OCI-M2 (cell line): ENCODE data around the gene UBQLN4.

ENCODE experiments used
- DNase-seq: peaks from one replicate; lab custom pipeline; 2025; ENCODE audit not compliant: unreplicated experiment; lab: John Stamatoyannopoulos, UW

Gene UBQLN4

DNA sequence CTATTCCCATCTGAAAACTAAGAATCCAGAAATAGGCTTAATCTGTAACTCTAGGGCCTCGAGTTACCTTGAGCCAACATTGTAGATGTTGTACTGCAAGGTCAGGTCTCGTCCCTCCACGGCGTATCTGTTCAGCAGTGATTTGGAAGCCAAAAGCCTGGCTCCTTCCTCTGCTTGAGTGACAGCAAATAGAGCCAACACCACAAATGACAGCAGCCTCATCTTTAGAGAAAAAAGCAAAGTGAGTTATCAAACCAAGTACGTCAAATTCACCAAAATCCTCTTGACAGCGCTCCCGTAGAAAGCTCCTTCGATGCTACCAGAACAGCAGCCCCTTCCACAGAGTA, 33.7 kb downstream of the UBQLN4 start:
- no peak for DNase-seq

DNA sequence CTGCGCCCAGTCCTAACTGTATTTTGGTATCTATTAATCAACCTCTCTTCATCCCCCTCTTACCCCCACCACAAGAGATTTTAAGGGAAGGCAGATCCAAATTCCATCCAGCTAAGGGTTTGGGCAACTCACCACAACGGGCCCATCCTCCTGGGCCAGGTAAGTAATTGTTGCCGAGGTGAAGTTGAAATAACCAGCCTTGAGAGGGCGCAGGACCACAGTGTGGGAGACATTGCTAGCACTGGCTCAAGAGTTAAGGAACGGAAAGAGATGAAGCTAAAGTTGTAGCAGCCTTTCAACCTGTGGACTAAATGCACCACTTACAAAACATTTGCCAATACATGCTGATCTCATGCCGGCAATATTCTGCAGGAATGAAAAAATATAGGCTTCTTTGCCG, 38.8 kb downstream of the UBQLN4 start:
- no peak for DNase-seq

DNA sequence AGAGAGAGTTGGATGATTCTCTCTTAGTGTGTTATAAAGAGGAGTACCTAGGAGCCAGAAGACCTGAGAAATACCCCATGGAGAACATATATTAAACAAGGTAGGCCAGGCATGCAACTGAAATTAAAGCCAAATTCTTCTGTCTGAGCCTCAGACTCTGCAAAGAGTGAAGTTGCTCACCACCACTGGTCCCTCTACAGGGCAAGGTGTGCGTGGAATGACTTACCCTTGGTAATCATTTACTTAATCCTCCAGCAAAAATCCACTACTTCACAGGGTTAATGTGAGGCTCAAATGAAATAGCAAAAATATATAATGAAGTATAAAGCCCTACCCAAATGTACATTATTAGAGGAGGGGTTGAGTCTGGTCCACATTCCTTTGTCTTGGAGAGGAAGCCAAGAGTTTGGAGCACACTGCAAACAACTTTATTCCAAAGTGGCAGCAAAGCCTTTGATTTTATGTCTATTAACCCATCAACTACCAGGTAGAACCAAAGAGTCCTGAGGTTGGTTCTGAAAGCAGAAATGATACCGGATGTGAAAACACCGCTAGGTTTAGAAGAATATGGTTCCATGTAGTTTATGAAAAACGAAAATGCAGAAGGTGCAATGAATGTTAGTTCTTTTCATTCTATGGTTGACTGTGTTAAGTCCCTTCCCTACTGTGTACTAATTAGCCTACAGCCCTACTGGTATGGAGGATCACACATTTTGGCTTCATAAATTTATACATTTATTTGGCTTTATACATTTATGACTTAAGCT, 41.4 kb downstream of the UBQLN4 start:
- DNase-seq: no peak

DNA sequence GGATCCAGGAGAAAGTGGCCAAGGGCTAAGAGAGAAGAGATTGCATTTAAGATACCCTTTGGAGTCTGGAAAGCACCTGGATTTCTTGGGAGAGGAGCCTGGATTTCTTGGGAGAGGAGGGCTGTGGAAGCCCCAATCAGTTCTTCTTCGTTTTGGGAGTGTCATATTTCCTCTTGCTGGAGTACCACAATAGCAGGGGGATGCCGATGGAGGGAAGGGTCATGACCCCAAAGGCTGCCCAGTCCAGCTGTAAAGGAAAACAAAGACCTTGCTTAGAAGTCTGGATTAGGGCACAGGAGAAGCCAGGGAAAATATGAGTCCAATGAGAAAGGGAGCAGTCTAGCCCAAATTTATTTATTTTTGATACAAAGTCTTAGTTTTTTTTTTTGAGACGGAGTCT, 44.2 kb downstream of the UBQLN4 start:
- no peak for DNase-seq

DNA sequence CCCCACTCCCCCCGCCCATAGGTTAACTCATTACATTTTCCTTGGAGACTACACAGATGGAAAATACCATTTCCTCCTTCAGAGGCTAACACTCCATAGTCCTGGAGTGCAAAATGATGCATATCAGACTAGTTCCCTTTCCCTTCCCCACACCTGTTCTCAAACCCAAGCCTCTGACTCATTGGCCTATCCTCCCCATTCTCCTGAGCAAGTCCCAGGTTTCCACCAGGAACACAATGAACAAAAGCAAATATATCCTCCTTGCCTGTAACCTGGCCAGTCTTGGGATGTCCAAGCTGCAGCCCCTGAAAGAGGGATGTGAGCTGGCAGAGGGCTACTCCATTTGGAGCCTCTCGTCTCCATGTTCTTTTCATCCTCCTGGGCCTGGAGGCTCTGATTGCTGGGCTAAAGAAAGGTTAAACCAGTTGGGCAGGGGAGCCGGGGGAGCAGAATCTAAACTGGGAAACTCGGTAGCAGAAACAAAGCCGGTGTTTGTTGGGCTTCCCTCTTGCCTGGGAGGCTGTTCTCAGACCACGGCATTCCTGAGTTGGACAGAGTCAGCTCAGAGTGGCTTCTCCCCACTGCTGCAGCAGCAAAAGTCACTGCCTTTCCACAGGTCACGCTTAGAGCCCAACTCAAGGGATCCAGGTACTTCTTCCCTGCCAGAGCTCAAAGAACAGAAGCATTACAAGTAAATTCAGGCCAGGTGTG, 46.8 kb downstream of the UBQLN4 start:
- DNase-seq: no peak

DNA sequence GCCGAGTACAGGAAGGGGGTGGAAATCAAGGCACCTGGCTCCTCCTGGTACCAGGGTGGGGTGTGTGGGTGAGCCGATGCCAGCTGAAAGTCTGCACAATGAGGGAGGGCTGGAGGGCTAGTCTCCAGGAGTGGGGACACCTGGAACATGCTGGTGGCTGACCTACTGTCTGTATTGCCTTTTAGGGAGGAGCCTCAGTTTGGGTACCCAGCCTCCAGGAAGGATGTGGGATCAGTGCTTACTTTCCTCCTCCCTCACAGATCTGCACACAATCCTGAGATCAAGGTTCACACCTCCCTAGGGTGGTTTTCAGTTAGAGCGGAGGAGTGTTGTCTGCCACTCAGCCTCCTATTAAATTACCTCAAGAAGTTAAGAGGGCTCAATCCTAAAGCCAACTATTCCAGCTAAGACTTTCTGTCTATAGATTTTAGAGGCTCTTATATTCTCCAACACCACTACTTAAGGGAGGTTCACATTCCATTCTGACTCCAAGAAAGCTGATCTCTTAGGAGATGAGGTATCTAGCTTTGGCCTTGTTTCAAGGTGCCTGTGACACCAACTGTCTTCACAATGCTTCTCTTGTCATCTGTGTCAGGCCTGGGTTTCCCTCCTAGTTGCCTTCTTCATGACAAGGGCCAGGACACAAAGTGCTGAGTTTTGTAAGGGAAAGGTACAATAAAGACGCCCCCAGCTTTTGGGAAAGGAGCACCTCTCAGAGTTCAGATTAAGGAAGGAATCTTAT, 48.6 kb downstream of the UBQLN4 start:
- no peak for DNase-seq

DNA sequence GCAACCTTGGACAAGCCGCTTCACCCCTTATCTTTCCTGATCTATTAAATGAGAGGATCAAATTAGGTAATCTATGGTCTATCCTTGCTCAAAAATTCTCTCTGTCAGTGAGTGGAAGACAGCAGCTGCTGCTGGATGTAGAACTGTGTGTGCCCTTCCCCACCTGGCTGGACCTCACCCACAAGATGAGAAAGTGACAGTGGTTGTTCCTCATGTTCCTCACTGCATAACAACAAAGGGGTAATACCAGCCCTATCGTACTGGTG, 49.7 kb downstream of the UBQLN4 start:
- DNase-seq: no peak

DNA sequence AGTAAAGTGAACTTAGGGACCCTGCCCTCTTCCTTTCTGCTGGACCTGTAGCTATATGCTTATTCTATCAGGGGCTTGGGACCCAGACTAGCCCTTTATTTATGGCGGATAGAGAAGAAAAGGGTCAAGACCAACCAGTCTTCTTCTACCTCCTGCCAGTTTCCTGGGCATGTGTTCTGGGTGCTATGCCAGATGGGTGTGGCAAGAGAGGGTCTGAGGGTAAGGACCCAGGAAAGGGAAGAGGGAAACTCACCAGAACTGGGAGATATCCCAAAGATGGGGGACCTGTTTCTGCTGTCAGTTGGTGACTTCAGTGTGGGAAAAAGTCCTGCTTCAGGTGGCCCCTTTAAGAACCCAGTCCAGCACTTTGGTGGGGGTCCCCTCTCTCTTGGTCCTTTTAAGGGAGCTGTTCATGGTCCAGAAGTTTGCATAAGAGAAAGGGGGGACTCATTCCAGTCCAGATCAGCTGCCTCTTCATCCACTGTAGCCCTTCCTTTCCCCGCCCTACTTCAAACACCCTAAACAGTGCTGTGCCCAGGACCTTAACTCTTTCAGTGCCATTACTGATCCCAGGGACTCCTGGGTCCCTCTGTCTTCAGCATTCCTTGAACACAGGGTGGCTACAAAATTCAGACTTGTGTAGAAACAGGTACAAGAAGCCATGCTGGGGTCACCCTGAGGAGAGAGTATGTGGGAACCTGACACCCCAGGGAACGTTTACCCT, 51.2 kb downstream of the UBQLN4 start:
- no peak for DNase-seq

DNA sequence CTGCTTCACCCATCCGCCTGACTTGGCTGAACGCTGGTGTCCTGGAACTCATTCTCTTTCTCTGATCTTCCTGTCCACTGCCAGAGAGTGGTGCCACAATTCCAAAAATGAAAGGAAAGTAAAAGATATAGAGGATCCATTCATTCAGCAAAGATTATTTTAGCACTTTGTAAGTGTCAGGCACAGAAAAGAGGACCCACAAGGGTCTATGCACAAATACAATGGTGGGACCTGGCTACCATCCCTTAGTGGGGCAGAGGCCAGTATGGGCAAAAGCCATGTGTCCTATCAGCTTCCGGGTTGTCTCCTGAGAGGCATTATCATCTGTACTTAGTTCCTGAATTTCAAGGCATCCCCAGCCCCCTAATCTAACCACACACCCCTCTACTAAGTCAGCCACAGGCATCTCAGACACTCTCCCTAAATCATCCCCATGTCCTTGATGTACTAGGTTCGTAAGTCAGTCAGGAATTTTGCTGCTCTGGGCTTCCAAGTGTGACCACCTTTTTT, 51.9 kb downstream of the UBQLN4 start:
- no peak for DNase-seq

DNA sequence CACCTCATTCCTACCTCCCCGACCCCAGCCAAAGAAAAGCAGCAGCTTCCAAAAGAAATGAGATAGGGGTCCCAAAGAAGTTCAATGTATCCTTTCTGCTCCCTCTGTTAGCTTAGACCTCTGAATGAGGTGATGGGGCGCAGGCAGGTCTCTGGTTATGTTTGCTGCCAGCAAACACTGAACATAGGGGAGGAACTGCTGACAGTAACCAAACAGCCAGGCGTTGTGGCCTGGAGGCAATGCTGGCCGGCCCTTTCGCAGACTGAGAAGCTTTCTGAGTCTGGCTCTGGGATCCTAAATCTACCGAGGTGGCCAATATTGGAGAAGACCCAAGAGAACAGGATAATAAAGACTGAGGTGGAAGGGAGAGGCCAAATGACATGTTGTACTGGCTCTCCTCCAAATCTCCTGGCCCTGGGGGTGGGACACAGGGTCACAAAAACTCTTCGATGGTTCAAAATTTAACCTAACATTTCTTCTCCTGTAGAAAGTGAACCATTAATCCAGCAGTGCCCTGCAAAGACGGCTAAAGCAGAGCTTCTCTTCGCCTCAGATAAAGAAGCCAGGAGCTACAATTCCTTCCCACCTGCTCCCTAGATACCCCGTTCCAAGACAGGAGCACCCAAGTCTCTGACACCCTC, 52.5 kb downstream of the UBQLN4 start:
- DNase-seq: no peak

DNA sequence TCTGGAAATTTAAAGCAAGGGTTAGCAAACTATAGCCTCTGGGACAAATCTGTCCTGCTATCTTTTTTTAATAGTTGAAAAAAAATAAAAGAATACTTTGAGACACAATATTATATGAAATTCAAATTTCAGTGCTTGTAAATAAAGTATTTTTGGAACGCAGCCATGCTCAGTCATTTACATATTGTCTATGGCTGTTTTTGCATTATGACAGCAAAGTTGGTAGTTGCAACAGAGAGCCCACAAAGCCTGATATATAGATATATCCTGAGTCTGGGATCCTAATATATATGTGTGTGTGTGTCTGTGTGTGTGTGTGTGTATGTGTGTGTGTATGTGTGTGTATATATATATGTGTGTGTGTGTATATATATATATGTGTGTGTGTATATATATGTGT, 53.6 kb downstream of the UBQLN4 start:
- DNase-seq: no peak

DNA sequence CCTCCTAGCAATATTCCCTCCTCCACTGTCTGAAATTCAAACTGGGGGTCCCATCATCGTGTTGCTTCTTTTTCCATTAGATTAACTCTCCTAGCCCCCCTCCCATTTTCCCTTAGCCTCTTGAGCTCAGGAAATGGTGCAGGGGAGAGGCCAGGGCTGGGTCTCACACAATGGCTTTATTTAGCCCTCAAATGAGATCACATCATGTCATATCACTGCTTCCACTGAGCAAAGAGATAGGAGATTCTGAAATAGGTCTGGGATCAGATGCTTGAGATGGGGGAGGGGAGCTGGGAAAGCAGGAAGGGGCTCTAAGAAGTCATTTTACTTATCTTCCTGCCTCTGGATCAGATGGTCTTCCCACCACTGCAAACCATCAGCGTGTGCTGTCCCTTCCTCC, 57.4 kb downstream of the UBQLN4 start:
- no peak for DNase-seq

DNA sequence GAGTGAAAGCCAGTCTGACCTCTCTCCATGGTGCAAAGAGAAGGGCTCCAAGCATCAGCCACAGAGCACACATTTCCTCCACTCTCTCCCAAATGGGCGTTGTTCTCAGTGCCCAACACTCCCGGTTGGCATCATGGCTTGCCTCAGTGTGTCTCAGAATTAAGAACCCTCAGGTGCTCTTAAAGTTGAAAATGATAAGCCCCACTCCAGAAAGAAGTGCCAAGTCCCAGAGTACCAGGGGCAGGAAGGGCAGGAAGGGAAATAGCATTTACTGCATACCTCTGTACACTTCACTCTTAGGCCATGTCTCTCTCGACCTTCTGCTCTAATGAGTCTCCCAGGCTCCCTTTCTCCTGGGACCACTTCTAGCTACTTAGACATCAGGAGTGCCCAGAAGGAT, 60.0 kb downstream of the UBQLN4 start:
- no peak for DNase-seq

DNA sequence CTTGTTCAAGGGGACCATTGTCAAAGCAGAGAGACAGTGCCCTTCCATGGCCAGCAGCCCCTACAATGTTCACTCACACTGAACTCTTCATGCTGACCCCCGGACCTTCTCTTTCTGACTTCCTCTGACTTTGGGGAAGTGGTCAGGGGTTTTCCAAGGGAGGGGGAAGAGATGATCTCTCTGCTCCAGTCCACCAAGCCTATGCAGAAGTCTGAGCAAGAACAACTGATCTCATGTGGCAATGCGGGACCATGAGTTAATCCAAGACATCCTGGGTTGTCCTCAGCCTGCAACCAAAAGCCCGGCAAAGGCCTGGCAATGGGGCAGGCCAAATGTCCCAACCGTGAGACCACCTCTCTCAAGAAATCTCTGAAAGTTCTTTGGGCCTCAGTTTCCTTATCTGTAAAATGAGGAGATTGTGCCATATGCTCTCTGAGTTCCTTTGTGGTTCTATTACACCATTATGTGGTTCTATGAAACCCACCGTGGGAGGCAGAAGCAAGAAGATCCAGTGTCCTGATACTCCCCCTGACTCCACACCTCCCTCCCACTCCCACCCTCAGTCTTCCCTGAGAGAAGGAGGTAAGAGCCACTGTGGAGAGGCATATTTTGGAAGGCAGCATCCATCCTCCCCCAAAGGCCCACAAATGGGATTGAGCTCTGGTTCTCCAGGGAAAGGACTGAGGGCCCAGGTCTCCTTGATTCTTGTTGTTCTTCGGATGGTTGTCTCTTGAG, 63.4 kb downstream of the UBQLN4 start:
- DNase-seq: no peak

DNA sequence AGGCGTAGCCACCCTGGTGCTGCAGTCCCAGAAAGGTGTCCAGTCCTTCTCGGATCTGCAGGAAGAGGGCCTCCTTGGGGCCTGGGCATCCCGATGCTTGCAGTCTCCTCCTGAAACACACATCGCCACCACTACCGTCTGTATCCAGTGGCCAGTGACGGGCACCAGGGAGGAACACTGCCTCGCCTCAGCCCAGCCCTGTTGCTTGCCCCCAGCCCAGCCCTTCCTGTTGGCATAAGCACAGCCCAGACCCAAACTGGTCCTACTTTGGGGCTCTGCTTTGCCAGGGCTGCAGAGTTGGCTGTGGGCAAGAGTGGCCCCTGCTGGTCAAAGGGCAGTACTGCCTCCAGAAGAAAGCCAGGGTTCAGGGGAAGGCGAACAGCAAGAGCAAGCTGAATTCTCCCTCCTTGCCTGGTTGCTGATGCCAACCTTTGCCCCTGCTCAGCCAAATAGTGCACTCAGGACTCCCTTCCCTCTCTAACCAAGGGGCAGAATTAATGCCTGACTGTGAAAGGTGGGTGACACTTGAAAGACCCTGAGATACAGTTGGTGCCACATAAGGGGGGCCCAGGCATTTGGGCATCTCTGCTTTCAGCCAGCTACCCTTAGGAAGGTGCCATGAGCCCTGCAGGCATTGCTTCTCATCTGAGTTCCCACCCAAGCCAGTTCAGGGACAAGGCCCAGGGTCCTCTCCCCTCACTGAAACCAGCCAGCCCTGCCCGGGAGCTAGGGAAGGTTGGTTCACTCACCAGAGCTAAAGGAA, 64.2 kb downstream of the UBQLN4 start:
- no peak for DNase-seq
